CD4-positive, alpha-beta T cell (primary cell): ENCODE results near the gene XRCC3. TPM values are rescaled to one million over a fixed set of nuclear protein-coding genes. Genes with fewer than 3 reads are reported as not detected.

Experiments
- ATAC-seq: fragments of 200-7000 bp; cut with Tn5 transposase; one replicate; pipeline ENCODE4 v1.10.0; 2022; ENCODE audit warnings: mild to moderate bottlenecking; ENCODE audit not compliant: poor library complexity
- CTCF ChIA-PET: fragments of 350-600 bp; sonication (Branson Sonifier 250); formaldehyde crosslinking; loops from one replicate; lab custom pipeline; 2021; ENCODE audit warnings: antibody characterized with exemption, inconsistent platforms; lab: Charles Lee
- POLR2A ChIA-PET: fragments of 350-600 bp; sonication (Branson Sonifier 250); formaldehyde crosslinking; loops from one replicate; lab custom pipeline; 2021; ENCODE audit warnings: antibody characterized with exemption, inconsistent platforms; lab: Charles Lee
- DNase-seq, 14 experiments: peaks; one replicate each; pipeline ENCODE4 v3.0.0-alpha.2; 2013 to 2020; ENCODE audit warnings: mixed read lengths in 2 of 14
- H3K27ac ChIP-seq, 2 donors: one replicate each; pipeline versions ENCODE4 v1.5.1 to v1.7.0; 2013; ENCODE audit warnings: low read length in 2 of 2, low read depth in 1 of 2, mild to moderate bottlenecking in 1 of 2
- H3K27me3 ChIP-seq, 2 experiments: 1 replicate in 1 of 2; 2 replicates in 1 of 2; pipeline versions ENCODE4 v1.6.1 to v1.7.0; 2013; ENCODE audit warnings: low read length in 2 of 2, control low read depth in 1 of 2, mild to moderate bottlenecking in 1 of 2, moderate library complexity in 1 of 2; ENCODE audit not compliant: insufficient read depth in 2 of 2, control insufficient read depth in 1 of 2
- H3K36me3 ChIP-seq: one replicate; pipeline ENCODE4 v1.6.1; 2013; ENCODE audit warnings: low read length, control low read depth; ENCODE audit not compliant: insufficient read depth
- H3K4me1 ChIP-seq: one replicate; pipeline ENCODE4 v1.6.1; 2013; ENCODE audit warnings: low read length, control low read depth; ENCODE audit not compliant: insufficient read depth
- H3K4me3 ChIP-seq: one replicate; pipeline ENCODE4 v1.5.1; 2013; ENCODE audit warnings: mild to moderate bottlenecking, low read length, moderate library complexity
- H3K9me3 ChIP-seq, 2 experiments: 1 replicate in 1 of 2; 2 replicates in 1 of 2; pipeline versions ENCODE4 v1.6.1 to v1.7.0; 2013; ENCODE audit warnings: low read length in 2 of 2, mild to moderate bottlenecking in 2 of 2, control low read depth in 1 of 2, moderate library complexity in 1 of 2; ENCODE audit not compliant: control insufficient read depth in 1 of 2, insufficient read depth in 1 of 2
- H3K27ac Mint-ChIP-seq: one replicate; pipeline ENCODE4 v1.8.0; 2020; ENCODE audit warnings: mixed read lengths
- H3K27me3 Mint-ChIP-seq: one replicate; pipeline ENCODE4 v1.8.0; 2021; ENCODE audit warnings: mixed read lengths
- H3K36me3 Mint-ChIP-seq: one replicate; pipeline ENCODE4 v1.8.0; 2021; ENCODE audit warnings: low read depth, mixed read lengths
- H3K4me1 Mint-ChIP-seq: one replicate; pipeline ENCODE4 v1.8.0; 2021; ENCODE audit warnings: low read depth, mixed read lengths
- H3K4me3 Mint-ChIP-seq: one replicate; pipeline ENCODE4 v1.8.0; 2020; ENCODE audit warnings: mild to moderate bottlenecking, mixed read lengths
- H3K9me3 Mint-ChIP-seq: one replicate; pipeline ENCODE4 v1.8.0; 2020; ENCODE audit warnings: mixed read lengths
- intact Hi-C, 2 experiments: fragments of 100-400 bp; cut with DNase I in 1 of 2; cut with micrococcal nuclease in 1 of 2; formaldehyde crosslinking; loops; one replicate each; pipeline versions ENCODE4 v1.15.1 to v1.9.0; 2023 to 2025; cut with DNase I, micrococcal nuclease
- total RNA-seq, 174 experiments: library from RNA in 2 of 174; stranded (reverse) in 2 of 174; gene quantifications; one replicate each; pipeline ENCODE4 v1.2.3 and lab custom pipeline; 2021 to 2026
- TF ChIP-seq, protein P1 (sequence below): fragments of 200-600 bp; IDR thresholded peaks from one replicate; pipeline ENCODE4 v1.8.0; 2022; ENCODE audit warnings: antibody characterized with exemption, mild to moderate bottlenecking

Gene XRCC3
- total RNA-seq, 2 experiments from 2014 or later = 4.6 to 4.8 TPM

DNA sequence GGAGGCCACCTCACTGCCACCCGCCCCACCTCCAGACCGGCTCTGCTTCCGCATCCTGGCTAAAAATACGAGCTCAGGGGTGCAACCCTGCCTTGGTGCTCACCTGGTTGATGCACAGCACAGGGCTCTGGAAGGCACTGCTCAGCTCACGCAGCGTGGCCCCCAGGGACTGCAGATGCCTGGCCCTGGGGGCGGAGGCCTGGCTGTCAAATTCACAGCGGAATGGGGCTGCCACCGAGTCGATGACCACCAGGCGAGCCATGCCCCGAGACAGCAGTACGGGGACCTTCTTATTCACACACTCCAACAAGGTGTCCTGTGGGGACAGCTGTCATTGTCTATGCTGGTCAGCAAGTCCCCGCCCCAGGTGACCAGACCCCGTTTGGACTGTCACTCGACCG is 16.0 kb downstream of the XRCC3 start:
- TF ChIP-seq, protein P1, sequence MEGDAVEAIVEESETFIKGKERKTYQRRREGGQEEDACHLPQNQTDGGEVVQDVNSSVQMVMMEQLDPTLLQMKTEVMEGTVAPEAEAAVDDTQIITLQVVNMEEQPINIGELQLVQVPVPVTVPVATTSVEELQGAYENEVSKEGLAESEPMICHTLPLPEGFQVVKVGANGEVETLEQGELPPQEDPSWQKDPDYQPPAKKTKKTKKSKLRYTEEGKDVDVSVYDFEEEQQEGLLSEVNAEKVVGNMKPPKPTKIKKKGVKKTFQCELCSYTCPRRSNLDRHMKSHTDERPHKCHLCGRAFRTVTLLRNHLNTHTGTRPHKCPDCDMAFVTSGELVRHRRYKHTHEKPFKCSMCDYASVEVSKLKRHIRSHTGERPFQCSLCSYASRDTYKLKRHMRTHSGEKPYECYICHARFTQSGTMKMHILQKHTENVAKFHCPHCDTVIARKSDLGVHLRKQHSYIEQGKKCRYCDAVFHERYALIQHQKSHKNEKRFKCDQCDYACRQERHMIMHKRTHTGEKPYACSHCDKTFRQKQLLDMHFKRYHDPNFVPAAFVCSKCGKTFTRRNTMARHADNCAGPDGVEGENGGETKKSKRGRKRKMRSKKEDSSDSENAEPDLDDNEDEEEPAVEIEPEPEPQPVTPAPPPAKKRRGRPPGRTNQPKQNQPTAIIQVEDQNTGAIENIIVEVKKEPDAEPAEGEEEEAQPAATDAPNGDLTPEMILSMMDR = no peak
- H3K36me3 Mint-ChIP-seq = peaks cover 64% of the 10 kb centered on the region
- Histone ChIP-seq H3K27ac (no peak overlapping the region), H3K4me1 (peaks cover 7% of the 10 kb centered on the region), H3K36me3 (peaks cover 70% of the 10 kb centered on the region), H3K27me3 (no peaks in the 10 kb centered on the region), H3K9me3 (no peaks in the 10 kb centered on the region), H3K4me3 (no peak overlapping the region)
- ATAC-seq = no peak
- ChIA-PET POLR2A (interaction anchor here (0.6 to 1.3 kb wide), 2 partner anchors 16 to 121 kb away, joined by 3 read pairs; partner anchors contain the start of genes XRCC3 and ZFYVE21), CTCF (no interaction called here)
- intact Hi-C loops = no loop called here
- H3K27me3 Mint-ChIP-seq = no peaks in the 10 kb centered on the region
- H3K4me3 Mint-ChIP-seq = no peak overlapping the region
- H3K27ac Mint-ChIP-seq = no peak overlapping the region
- peaks cover 4% of the 10 kb centered on the region for H3K4me1 Mint-ChIP-seq
- peak in 1 of 14 experiments; percentile 33 for DNase-seq
- H3K9me3 Mint-ChIP-seq = no peaks in the 10 kb centered on the region

DNA sequence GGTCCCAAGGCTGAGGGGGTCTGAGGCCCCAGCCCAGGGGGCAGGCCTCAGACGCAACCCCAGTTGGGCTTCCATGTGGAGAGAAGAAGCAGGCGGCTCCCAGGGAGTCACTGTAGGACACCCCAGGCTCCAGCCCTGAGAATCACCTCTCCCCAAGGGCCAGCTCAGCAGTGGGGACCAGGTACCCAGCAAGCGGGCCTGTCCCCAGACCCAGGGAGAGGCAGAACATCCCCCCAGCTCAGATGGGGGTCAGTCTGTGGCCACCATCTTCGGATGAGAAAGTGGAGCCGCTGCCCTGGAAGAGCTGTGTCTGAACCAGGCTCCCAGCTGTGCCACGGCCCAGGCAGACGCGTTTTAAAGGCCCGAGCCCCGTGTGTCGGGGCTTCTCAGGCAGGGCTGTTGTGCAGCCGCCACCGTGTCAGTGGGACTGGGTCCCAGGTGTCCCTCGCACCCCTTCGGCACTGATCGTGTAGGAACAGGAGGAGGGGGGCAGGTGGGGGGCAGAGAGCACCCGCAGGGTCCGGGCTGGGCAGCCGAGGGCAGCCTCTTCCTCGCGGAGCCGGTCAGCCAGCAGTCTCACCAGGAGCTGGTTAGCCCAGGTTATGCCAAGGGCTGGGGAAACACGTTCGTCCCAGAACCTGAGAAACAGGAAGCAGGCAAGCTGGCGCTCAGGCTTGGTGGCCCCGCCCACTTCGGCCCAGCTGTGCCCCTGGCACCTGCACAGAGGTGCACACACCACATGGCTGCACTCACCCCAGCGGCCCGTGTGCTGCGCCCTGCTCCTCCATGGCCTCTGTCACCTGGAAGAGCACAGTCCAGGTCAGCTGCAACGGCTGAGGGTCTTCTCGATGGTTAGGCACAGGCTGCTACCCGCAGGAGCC is 16.6 kb downstream of the XRCC3 start:
- no peaks in the 10 kb centered on the region for H3K9me3 ChIP-seq
- Mint-ChIP-seq H3K9me3 (no peaks in the 10 kb centered on the region), H3K36me3 (peaks cover 66% of the 10 kb centered on the region), H3K27ac (no peak overlapping the region), H3K4me3 (no peak overlapping the region), H3K27me3 (no peaks in the 10 kb centered on the region), H3K4me1 (peaks cover 4% of the 10 kb centered on the region)
- ChIA-PET CTCF (no interaction called here), POLR2A (interaction anchor here (0.6 to 1.0 kb wide), 2 partner anchors 17 to 122 kb away, joined by 3 to 4 read pairs; partner anchors contain the start of genes XRCC3 and ZFYVE21)
- TF ChIP-seq, protein P1 = no peak
- peaks cover 74% of the 10 kb centered on the region for H3K36me3 ChIP-seq
- ATAC-seq = no peak
- H3K27ac ChIP-seq = no peak overlapping the region
- no peaks in the 10 kb centered on the region for H3K27me3 ChIP-seq
- DNase-seq = peak in 1 of 14 experiments; percentile 14
- H3K4me3 ChIP-seq = no peak overlapping the region
- peaks cover 7% of the 10 kb centered on the region for H3K4me1 ChIP-seq
- intact Hi-C loops = no loop called here

- TF ChIP-seq, protein P1 = no peak
- Histone ChIP-seq H3K27me3 (no peaks in the 10 kb centered on the region), H3K36me3 (peaks cover 77% of the 10 kb centered on the region), H3K4me3 (no peak overlapping the region), H3K27ac (no peak overlapping the region), H3K4me1 (peaks cover 7% of the 10 kb centered on the region), H3K9me3 (no peaks in the 10 kb centered on the region)
- no peak for ATAC-seq
- ChIA-PET CTCF (no interaction called here), POLR2A (interaction anchor here (1.0 kb wide), 1 partner anchor 18 kb away, joined by 4 read pairs; the partner anchor contains the start of genes XRCC3 and ZFYVE21)
- no peak for DNase-seq
- Mint-ChIP-seq H3K27me3 (no peaks in the 10 kb centered on the region), H3K4me3 (no peak overlapping the region), H3K27ac (no peak overlapping the region), H3K36me3 (peaks cover 66% of the 10 kb centered on the region), H3K4me1 (peaks cover 4% of the 10 kb centered on the region), H3K9me3 (no peaks in the 10 kb centered on the region)
- intact Hi-C loops = no loop called here
Observed at GRCh38 chr14:103697603-103698379, 17.5 kb downstream of the XRCC3 start.
